Measurements from ENCODE around the gene MAGI2. TPM values are rescaled to one million over a fixed set of nuclear protein-coding genes. Genes with fewer than 3 reads are reported as not detected.
"Not testable (repeated sequence)": the region's sequence is repeated elsewhere in the genome, so short reads cannot be mapped to it uniquely, and the experiment has no call there.

The MAGI2 gene
- total RNA-seq, 5 donors from 2014 or later (not counting 1 experiment from before 2014, with no cell fraction given), result 0.10 to 0.77 (median 0.22) TPM

DNA sequence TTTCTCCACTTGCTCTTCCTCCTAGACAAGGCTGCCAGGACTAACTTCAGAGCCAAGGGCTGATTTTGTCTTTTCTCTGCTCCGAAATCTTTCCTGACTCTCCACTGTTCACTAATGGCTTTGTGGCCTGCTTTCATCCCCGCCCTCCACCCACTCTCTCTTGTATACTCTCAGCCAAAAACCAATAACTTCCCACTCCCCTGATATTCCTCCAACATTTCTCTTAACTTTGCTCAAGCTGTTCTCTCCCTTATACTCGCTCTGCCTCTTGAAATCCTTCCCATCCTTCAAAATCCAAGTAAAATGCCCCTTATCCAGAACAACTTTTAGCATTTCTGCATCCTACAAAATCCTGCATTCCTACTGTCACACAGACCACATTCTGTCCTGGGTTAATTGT lies 1440.1 kb downstream of the MAGI2 start:
- 70% methylated on average over 2 of the region's 3 CpGs for WGBS (ENCODE audit: insufficient coverage)
- POLR2A ChIA-PET, result interaction anchor here in 1 of 2 donors (0.6 kb wide), 1 partner anchor 149 kb away, joined by 3 read pairs; no protein-coding TSS in a partner anchor

DNA sequence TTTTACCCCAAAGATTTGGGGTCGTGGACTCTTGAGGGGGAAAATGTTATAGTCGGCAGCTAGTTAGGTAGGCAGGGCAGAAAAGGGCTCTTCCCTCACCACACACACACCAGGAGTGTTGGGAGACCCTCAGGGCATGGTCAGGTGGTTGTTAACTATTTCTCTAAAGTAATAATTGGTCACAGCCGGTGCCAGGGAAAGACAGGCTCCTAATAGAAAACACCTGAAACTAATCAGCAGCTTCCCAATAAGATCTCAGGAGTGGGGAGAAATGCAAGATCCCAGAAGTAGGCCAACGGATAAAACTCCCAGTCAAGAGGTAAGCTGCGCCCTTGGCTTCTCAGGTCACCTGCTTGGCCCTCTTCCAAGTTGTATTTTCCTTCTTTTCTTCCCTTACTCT lies 1441.8 kb downstream of the MAGI2 start:
- no peaks in the 10 kb centered on the region for H3K9me3 Mint-ChIP-seq
- no peaks in the 10 kb centered on the region for H3K4me1 Mint-ChIP-seq
- no peak for DNase-seq
- Histone ChIP-seq H3K9me3 (no peaks in the 10 kb centered on the region), H3K27me3 (replicated peaks in 1 of 2; ENCODE audit: control insufficient read depth in 2 of 2, extremely low read depth in 1 of 2, insufficient read depth in 2 of 2, low read length in 1 of 2) (peaks cover 0 to 2% of the 10 kb centered on the region in 2 experiments), H3K4me3 (ENCODE audit: control insufficient read depth in 1 of 2, extremely low read depth in 1 of 2, low read length in 1 of 2) (no peak overlapping the region), H3K36me3 (ENCODE audit: control insufficient read depth in 2 of 2, extremely low read depth in 1 of 2, insufficient read depth in 1 of 2, low read length in 1 of 2) (no peaks in the 10 kb centered on the region), H3K4me1 (ENCODE audit: control insufficient read depth in 1 of 2, extremely low read depth in 1 of 2, insufficient read depth in 2 of 2, low read length in 2 of 2) (no peaks in the 10 kb centered on the region), H3K27ac (ENCODE audit: low read length) (no peak overlapping the region)
- H3K36me3 Mint-ChIP-seq, result no peaks in the 10 kb centered on the region
- POLR2A ChIA-PET, result no interaction called here
- no peak overlapping the region for H3K27ac Mint-ChIP-seq
- H3K27me3 Mint-ChIP-seq, result peaks cover 4 to 13% of the 10 kb centered on the region in 2 donors
- CTCF ChIA-PET, result no interaction called here
- no peak for ATAC-seq (replicated peaks in 1 of 4)
- H3K4me3 Mint-ChIP-seq, result no peak overlapping the region
- 100% methylated on average over 1 of the region's 5 CpGs for WGBS (ENCODE audit: insufficient coverage)

More for the DNA sequence above, 1440.1 kb downstream of the MAGI2 start:
- no peaks in the 10 kb centered on the region for H3K4me1 ChIP-seq (ENCODE audit: control insufficient read depth in 1 of 2, extremely low read depth in 1 of 2, insufficient read depth in 2 of 2, low read length in 2 of 2)
- peaks cover 0 to 2% of the 10 kb centered on the region in 2 experiments for H3K27me3 ChIP-seq (replicated peaks in 1 of 2; ENCODE audit: control insufficient read depth in 2 of 2, extremely low read depth in 1 of 2, insufficient read depth in 2 of 2, low read length in 1 of 2)
- H3K4me3 ChIP-seq (ENCODE audit: control insufficient read depth in 1 of 2, extremely low read depth in 1 of 2, low read length in 1 of 2), result no peak overlapping the region
- H3K27me3 Mint-ChIP-seq, result peaks cover 11 to 23% of the 10 kb centered on the region in 2 donors
- CTCF ChIA-PET, result no interaction called here
- H3K9me3 ChIP-seq, result no peaks in the 10 kb centered on the region
- H3K36me3 Mint-ChIP-seq, result no peaks in the 10 kb centered on the region
- H3K9me3 Mint-ChIP-seq, result no peaks in the 10 kb centered on the region
- no peak overlapping the region for H3K4me3 Mint-ChIP-seq
- no peak overlapping the region for H3K27ac Mint-ChIP-seq
- no peak overlapping the region for H3K27ac ChIP-seq (ENCODE audit: low read length)
- peaks cover 0 to 2% (median 0%) of the 10 kb centered on the region in 3 donors for H3K4me1 Mint-ChIP-seq
- H3K36me3 ChIP-seq (ENCODE audit: control insufficient read depth in 2 of 2, extremely low read depth in 1 of 2, insufficient read depth in 1 of 2, low read length in 1 of 2), result no peaks in the 10 kb centered on the region
- ATAC-seq (replicated peaks in 1 of 4), result no peak
- no peak for DNase-seq

DNA sequence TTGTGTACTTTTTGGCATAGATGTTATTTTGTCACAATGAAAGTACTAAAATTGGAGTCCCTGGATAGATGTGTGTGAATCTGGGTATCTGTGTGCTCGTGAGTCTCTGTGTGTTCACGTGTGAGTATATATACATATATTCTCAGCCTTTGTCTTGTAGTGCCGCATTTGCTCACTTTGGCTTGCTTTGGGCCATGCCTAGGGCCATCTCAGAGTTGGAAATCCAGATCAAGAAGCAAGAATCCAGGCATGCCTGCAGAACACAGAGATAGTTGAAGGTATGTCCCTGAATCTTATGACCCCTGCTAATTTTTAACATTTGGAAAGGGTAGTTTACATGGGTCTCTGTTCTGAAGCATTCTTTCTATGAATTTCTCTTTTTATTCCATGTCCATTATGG lies 1446.2 kb downstream of the MAGI2 start:
- Mint-ChIP-seq H3K9me3 (no peaks in the 10 kb centered on the region), H3K4me3 (no peak overlapping the region), H3K27ac (no peak overlapping the region), H3K36me3 (no peaks in the 10 kb centered on the region), H3K4me1 (no peaks in the 10 kb centered on the region), H3K27me3 (peaks cover 0 to under 1% of the 10 kb centered on the region in 2 donors)
- H3K4me1 ChIP-seq (ENCODE audit: control insufficient read depth in 1 of 2, extremely low read depth in 1 of 2, insufficient read depth in 2 of 2, low read length in 2 of 2), result no peaks in the 10 kb centered on the region
- no peak overlapping the region for H3K27ac ChIP-seq (ENCODE audit: low read length)
- DNase-seq, result no peak
- H3K27me3 ChIP-seq (replicated peaks in 1 of 2; ENCODE audit: control insufficient read depth in 2 of 2, extremely low read depth in 1 of 2, insufficient read depth in 2 of 2, low read length in 1 of 2), result no peaks in the 10 kb centered on the region
- 76% methylated on average over 2 of the region's 3 CpGs for WGBS (ENCODE audit: insufficient coverage)
- no peak overlapping the region for H3K4me3 ChIP-seq (ENCODE audit: control insufficient read depth in 1 of 2, extremely low read depth in 1 of 2, low read length in 1 of 2)
- H3K36me3 ChIP-seq (ENCODE audit: control insufficient read depth in 2 of 2, extremely low read depth in 1 of 2, insufficient read depth in 1 of 2, low read length in 1 of 2), result no peaks in the 10 kb centered on the region
- no peak for ATAC-seq (replicated peaks in 1 of 4)
- ChIA-PET CTCF (no interaction called here), POLR2A (no interaction called here)
- H3K9me3 ChIP-seq, result no peaks in the 10 kb centered on the region

- Mint-ChIP-seq H3K9me3 (no peaks in the 10 kb centered on the region), H3K4me1 (no peaks in the 10 kb centered on the region)
Measured at GRCh38 chr7:78006063-78006755, 1447.3 kb downstream of the MAGI2 start.

DNA sequence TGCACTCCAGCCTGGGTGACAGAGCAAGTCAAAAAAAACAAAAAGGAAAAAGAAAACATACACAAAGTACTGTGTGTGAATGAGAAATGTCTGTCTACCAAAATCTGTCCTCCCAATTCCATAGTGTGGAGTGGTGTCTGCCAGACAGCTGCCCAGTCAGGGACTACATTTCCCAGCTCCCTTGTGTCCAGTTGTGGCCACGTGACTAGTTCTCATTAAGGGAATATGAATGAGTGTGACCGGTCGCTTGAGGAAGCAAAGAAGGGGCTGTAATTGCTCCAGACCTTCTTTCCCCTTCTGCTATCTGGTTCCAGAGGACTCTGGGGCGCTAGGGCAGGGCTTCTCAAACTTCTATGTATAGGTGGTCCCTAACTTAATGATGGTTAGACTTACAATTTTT lies 1450.8 kb downstream of the MAGI2 start:
- CTCF ChIA-PET, result no interaction called here
- 80% methylated on average over 2 of the region's 4 CpGs for WGBS (ENCODE audit: insufficient coverage)
- no peak overlapping the region for H3K27ac ChIP-seq (ENCODE audit: low read length)
- Mint-ChIP-seq H3K9me3 (peaks cover 0 to 6% (median 5%) of the 10 kb centered on the region in 3 donors), H3K4me3 (no peak overlapping the region), H3K36me3 (no peaks in the 10 kb centered on the region), H3K27me3 (no peaks in the 10 kb centered on the region), H3K4me1 (no peaks in the 10 kb centered on the region), H3K27ac (no peak overlapping the region)
- no peaks in the 10 kb centered on the region for H3K9me3 ChIP-seq
- no peaks in the 10 kb centered on the region for H3K36me3 ChIP-seq (ENCODE audit: control insufficient read depth in 2 of 2, extremely low read depth in 1 of 2, insufficient read depth in 1 of 2, low read length in 1 of 2)
- H3K4me1 ChIP-seq (ENCODE audit: control insufficient read depth in 1 of 2, extremely low read depth in 1 of 2, insufficient read depth in 2 of 2, low read length in 2 of 2), result no peaks in the 10 kb centered on the region
- POLR2A ChIA-PET, result no interaction called here
- ATAC-seq (replicated peaks in 1 of 4) (no peak), DNase-seq (no peak)
- no peaks in the 10 kb centered on the region for H3K27me3 ChIP-seq (replicated peaks in 1 of 2; ENCODE audit: control insufficient read depth in 2 of 2, extremely low read depth in 1 of 2, insufficient read depth in 2 of 2, low read length in 1 of 2)
- no peak overlapping the region for H3K4me3 ChIP-seq (ENCODE audit: control insufficient read depth in 1 of 2, extremely low read depth in 1 of 2, low read length in 1 of 2)

More at GRCh38 chr7:78006063-78006755, 1447.3 kb downstream of the MAGI2 start:
- DNase-seq (no peak), ATAC-seq (replicated peaks in 1 of 4) (no peak)
- H3K27me3 Mint-ChIP-seq, result no peaks in the 10 kb centered on the region
- H3K27ac ChIP-seq (ENCODE audit: low read length), result no peak overlapping the region
- H3K4me3 ChIP-seq (ENCODE audit: control insufficient read depth in 1 of 2, extremely low read depth in 1 of 2, low read length in 1 of 2), result no peak overlapping the region
- H3K27me3 ChIP-seq (replicated peaks in 1 of 2; ENCODE audit: control insufficient read depth in 2 of 2, extremely low read depth in 1 of 2, insufficient read depth in 2 of 2, low read length in 1 of 2), result no peaks in the 10 kb centered on the region
- H3K36me3 ChIP-seq (ENCODE audit: control insufficient read depth in 2 of 2, extremely low read depth in 1 of 2, insufficient read depth in 1 of 2, low read length in 1 of 2), result no peaks in the 10 kb centered on the region
- H3K36me3 Mint-ChIP-seq, result no peaks in the 10 kb centered on the region
- H3K9me3 ChIP-seq, result no peaks in the 10 kb centered on the region
- ChIA-PET CTCF (no interaction called here), POLR2A (no interaction called here)
- H3K4me1 ChIP-seq (ENCODE audit: control insufficient read depth in 1 of 2, extremely low read depth in 1 of 2, insufficient read depth in 2 of 2, low read length in 2 of 2), result no peaks in the 10 kb centered on the region
- no peak overlapping the region for H3K4me3 Mint-ChIP-seq
- WGBS (ENCODE audit: insufficient coverage), result 84% methylated on average over 4 of the region's 10 CpGs
- H3K27ac Mint-ChIP-seq, result no peak overlapping the region

DNA sequence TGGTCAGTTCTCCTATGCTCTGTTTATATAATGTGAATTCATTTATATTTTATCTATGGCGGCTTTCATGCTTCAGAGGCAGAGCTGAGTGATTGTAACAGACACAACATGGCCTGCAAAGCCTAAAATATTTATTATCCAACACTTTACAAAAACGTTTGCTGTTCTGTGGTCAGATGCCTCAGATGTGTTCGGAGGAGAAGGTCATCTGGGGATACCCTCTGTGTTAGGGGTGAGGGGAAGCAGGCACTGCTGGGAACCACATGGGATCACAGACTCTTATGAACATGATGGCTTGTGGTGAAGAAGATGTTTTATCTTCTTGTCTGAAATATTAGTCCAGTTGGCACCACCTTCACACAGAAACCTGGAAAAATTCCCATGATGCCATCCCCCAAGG lies 1451.4 kb downstream of the MAGI2 start:
- Mint-ChIP-seq H3K36me3 (no peaks in the 10 kb centered on the region), H3K27ac (no peak overlapping the region), H3K9me3 (peaks cover 0 to 6% (median 5%) of the 10 kb centered on the region in 3 donors), H3K27me3 (no peaks in the 10 kb centered on the region), H3K4me3 (no peak overlapping the region), H3K4me1 (no peaks in the 10 kb centered on the region)
- Histone ChIP-seq H3K27ac (ENCODE audit: low read length) (no peak overlapping the region), H3K36me3 (ENCODE audit: control insufficient read depth in 2 of 2, extremely low read depth in 1 of 2, insufficient read depth in 1 of 2, low read length in 1 of 2) (no peaks in the 10 kb centered on the region), H3K4me1 (ENCODE audit: control insufficient read depth in 1 of 2, extremely low read depth in 1 of 2, insufficient read depth in 2 of 2, low read length in 2 of 2) (no peaks in the 10 kb centered on the region), H3K27me3 (replicated peaks in 1 of 2; ENCODE audit: control insufficient read depth in 2 of 2, extremely low read depth in 1 of 2, insufficient read depth in 2 of 2, low read length in 1 of 2) (peaks cover 0 to 4% of the 10 kb centered on the region in 2 experiments), H3K4me3 (ENCODE audit: control insufficient read depth in 1 of 2, extremely low read depth in 1 of 2, low read length in 1 of 2) (no peak overlapping the region), H3K9me3 (no peaks in the 10 kb centered on the region)
- ATAC-seq (replicated peaks in 1 of 4) (no peak), DNase-seq (no peak)
- POLR2A ChIA-PET, result no interaction called here
- no CpG with 5 or more reads among the region's 3 CpGs for WGBS (ENCODE audit: insufficient coverage)
- CTCF ChIA-PET, result no interaction called here

GRCh38 chr7:77999168-77999567 lies 1454.3 kb downstream of the MAGI2 start:
- H3K36me3 Mint-ChIP-seq; H3K27me3 Mint-ChIP-seq; H3K9me3 Mint-ChIP-seq; H3K4me3 Mint-ChIP-seq; CTCF ChIA-PET; H3K27ac Mint-ChIP-seq; H3K4me1 ChIP-seq (ENCODE audit: control insufficient read depth in 1 of 2, extremely low read depth in 1 of 2, insufficient read depth in 2 of 2, low read length in 2 of 2); H3K4me3 ChIP-seq (ENCODE audit: control insufficient read depth in 1 of 2, extremely low read depth in 1 of 2, low read length in 1 of 2); H3K27ac ChIP-seq (ENCODE audit: low read length); H3K9me3 ChIP-seq; H3K27me3 ChIP-seq (replicated peaks in 1 of 2; ENCODE audit: control insufficient read depth in 2 of 2, extremely low read depth in 1 of 2, insufficient read depth in 2 of 2, low read length in 1 of 2); H3K4me1 Mint-ChIP-seq; DNase-seq; H3K36me3 ChIP-seq (ENCODE audit: control insufficient read depth in 2 of 2, extremely low read depth in 1 of 2, insufficient read depth in 1 of 2, low read length in 1 of 2); ATAC-seq (replicated peaks in 1 of 4); POLR2A ChIA-PET: not testable (repeated sequence)
- WGBS (ENCODE audit: insufficient coverage), result 83% methylated on average over 2 of the region's 3 CpGs
